ENCODE results near the gene BMPR1B.

BMPR1B gene

DNA sequence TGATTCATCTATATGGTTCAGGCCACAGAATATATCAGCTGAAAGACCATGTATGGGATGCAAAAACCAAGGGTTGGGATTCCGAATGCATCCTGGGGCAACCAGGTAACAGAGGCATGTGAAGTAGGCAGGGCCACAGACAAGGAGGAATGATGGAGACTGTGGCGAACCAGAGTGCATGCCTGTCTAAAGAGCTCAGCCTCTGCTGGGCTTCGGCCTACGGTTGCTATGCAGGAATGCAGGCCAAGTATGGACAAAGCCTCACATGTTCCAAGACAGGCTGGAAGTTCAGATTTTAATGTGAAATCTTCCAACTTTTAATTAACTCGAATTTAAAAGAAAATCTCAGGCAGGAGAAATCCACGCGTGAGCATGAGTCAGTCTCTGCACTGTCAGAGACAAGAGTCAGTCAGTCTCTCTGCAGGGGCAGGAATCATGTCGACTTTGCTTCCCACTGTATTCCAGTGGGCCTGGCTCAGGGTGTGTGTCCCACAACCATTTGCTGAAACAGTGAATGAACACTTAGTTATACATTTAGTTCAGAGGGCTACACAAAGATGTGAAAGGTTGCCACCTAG is 446.6 kb downstream of the BMPR1B start:
- DNase-seq, result no peak

DNA sequence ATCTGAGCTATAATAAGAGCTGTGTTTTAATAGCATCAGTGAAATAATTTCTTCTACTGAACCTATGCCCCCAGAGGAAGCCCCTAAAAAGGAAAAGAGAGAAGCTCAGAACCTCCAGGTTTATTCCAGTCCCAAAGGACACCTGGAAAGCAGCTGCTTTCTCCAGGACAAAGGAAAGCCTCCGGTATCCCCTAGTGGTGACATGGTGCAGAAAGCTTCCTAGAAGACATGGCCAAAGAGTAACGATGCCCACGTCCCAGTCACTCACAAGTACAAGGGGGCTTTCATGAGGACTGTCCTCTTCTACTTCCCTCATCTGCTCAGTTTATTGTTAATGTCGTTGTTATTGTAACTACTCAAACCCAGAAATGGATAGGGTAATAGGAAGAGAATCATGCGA is 447.1 kb downstream of the BMPR1B start:
- DNase-seq, result no peak

Data from NCI-H2081 treated with DMSO at 0.1 percent for 48 hours (cell line).